Activated naive CD4-positive, alpha-beta T cell treated with anti-CD3 and anti-CD28 coated beads, Interleukin-2, amount 50 U/mL, for 16 hours (primary cell): ENCODE data around the gene HDAC1.
"Not testable (repeated sequence)": the region's sequence is repeated elsewhere in the genome, so short reads cannot be mapped to it uniquely, and the experiment has no call there.

Source experiments
- DNase-seq: peaks from one replicate; pipeline ENCODE4 v3.0.0-alpha.2; 2020

HDAC1 gene

DNA sequence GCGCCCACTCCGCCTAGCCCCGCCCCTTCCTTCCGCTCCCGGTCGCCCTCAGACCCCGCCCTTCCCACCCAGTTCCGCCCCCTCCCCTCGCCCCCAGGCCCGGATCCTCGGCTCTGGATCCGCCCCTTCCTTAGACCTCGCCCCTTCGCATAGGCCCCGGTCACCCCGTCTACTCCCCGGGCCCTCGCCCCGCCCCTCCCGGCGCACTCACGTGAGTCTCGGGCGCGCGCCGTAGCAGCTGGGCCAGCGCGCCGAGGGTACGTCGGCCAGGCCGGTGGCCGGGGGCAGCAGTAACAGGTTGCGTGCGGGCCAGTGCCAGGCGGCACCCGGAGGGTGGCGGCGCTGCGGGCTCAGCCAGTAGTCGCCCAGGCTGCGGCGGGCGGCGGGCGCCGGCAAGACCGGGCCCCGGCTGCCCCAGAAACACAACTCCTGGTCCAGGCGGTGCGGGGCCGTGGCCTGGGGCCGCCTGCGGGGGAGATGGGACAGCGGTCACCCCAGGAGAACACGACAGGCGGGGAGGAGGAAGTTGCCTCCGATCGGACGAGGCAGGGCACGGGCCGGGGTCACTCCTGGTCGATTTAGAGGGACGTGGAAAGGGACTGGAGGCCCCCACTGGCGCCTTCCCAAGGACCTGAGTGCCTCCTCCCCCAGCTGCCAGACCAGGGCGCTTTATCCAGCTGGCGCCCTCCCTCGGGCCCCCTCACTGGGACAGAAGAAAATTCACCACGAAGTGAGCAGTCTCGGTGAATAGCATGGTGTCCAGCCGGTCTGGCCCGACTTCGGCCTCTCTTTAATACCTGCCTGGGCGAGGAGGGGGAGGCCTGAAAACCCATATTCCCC, 59.7 kb downstream of the HDAC1 start:
- peak; percentile 92 for DNase-seq

DNA sequence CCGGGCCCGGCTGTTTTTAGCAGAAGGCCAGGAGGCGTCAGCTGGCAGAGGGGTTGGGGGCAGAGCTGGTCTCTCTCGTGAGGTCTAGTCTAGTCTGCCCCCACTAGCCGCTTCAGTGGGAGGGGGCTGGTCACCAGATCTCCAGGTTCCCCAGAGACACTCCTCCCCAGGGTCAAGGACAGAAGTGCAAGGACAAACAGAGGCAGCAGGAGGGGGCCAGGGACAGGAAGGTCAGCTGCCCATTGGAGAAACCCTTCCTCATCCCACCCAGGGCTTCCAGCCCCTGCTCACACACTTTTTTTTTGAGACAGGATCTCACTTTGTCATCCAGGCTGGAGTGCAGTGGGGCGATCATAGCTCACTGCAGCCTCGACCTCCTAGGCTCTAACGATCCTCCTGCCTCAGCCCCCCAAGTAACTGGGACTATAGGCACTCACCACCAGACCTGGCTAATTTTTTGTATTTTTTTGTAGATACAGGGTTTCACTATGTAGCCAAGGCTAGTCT, 60.4 kb downstream of the HDAC1 start:
- no peak for DNase-seq

DNA sequence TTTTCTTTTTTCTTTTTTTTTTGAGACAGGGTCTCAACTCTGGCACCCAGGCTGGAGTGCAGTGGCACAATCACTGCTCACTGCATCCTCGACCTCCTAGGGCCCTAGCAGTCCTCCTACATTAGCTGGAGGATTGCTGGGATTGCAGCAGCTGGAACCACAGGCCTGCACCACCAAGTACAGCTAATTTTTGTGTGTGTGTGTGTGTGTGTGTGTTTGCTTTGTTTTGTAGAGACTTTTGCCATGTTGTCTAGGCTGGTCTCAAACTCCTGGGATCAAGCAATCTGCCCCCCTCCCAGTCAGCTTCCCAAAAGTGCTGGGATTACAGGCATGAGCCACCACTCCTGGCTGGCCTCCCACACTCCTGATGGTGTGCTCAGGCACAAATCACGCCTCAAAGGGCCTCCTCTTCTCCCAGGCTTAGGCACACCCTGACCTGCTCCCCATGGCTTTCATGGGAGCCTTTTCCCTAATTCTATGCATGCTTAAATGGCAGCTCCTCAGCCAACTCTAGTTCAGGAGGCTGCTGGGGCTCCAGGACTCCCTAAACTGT, 61.0 kb downstream of the HDAC1 start:
- no peak for DNase-seq

DNA sequence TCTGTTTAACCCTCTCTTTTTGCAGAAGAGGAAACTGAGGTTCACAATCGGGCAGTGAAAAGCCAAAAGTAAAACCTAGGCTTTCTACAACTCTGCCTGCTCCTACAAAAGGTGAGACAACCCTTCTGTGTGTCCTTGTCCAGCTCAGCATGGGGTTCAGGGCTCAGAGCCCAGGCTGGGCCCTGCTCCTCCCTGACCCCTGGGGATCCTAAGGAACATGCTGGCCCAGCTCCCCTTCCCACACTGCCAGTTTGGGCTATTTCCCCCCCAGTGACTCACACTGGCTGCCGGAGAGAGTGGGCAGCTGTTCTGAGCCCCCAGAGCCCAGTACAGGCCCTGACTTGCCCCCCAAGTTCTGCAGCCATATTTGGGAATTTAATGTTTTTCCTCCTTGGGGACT, 61.5 kb downstream of the HDAC1 start:
- DNase-seq = no peak

DNA sequence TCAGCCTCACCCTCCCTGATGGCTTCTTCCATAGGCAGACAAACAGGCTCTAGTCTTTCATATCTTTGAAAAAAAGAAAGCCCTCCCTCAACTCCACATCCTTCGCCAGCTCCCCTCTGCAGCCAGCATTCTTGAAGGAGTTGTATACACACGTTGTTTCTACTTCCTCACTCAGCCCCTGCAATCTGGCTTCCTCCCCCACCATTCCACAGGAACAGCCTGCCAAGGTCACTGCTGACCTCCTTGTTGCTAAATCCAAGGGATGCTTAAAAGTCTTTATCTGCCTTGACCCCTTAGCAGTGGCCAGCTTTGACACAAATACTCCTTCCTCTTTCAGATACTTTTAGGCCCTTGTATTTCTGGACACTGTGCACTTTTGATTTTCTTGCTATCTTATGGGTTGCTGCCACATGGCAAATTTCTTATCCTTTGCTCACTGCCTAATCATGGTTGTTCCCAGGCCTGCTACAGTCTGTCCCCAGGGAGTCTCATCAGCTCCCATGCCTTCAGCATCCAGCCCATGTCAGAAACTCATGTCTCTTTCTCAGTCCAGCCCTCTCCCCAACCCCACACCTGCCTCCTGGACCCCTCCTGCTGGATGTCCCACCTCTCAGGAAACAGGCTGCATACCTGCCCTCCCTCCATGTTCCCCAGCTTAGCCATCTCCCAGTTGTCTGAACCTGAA, 62.1 kb downstream of the HDAC1 start:
- no peak for DNase-seq

DNA sequence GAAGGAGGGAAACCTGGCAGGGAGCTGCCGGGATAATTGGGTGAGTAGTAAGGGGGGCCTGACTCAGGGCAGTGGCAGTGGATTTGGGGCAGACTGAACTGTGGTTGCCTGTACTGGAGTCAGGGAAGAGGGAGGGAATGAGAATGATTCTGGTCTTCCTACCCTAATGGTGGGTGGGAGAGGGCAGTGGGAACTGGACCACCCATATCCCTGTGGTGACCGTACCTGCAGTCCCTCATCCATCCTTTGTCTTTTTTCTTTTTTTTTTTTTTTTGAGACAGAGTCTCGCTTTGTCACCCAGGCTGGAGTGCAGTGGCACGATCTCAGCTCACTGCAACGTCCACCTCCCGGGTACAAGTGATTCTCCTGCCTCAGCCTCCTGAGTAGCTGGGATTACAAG, 63.9 kb downstream of the HDAC1 start:
- DNase-seq = not testable (repeated sequence)

DNA sequence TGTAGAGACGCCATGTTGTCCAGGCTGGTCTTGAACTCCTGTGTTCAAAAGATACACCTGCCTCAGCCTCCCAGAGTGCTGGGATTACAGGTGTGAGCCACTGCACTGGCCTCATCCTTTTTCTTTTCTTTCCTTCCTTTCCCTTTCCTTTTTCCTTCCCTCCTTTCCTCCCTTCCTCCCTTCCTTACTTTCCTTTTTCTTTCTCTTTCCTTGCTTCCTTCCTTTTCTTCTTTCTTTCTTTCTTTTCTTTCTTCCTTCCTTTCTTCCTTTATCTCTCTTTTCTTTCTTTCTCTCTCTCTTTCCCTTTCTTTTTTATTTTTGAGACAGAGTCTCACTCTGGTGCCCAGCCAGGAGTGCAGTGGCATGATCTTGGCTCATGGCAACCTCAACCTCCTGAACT, 64.6 kb downstream of the HDAC1 start:
- DNase-seq = no peak

DNA sequence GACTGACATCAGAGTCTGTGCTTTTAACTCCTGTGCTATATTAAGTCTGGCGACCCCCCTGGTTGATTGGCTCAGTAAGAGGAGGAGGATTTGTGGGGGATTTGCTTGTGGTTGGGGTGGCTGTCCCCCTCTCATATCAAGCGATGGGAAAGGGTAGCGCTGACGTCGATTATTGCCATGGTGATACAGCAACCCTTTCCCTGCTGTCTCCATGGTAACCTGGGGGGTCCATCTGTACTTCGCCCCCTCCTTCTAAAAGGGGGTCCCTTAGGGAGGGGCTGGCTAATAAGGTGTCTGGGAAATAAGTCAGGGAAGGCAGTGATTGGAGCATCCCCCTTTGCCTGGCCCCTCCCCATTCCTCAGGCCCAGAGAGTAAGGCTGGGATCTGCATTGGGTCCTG, 65.7 kb downstream of the HDAC1 start:
- no peak for DNase-seq

DNA sequence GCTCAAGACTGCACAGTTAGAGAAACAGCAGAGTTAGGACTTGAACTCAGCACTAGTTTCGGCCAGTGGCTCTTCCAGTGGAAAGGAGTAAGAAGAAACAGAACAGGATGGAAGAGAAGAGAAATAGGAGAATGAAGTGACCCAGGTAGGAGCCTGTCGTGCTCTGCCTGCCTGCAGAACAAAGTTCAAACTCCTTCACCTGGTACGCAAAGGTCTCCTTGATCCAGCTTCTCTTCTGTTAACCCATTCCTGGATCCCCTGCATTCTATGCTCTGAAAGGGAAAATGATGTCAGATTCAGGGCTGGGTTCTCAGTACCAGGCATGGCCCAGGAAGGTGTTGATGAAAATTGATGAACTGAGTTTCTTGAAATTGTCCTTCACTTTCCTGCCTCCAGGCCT, 66.6 kb downstream of the HDAC1 start:
- DNase-seq = no peak

DNA sequence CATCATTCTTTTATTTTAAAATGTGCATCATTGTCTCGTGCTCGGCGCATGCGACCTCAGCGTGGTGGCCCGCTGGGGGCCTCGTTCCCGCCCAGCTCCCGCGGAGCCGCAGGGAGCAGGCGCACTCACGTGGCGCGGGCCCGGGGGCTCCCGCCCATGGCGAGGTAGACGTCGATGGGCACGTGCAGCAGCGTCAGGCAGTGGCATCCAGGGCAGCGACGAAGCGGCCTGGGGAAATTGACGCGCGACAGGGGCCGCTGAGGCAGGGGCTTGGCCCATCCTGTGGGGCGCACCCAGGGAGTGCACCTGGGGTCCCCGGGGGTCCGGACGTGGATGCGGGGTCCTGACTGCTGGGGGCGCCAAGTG, 69.4 kb downstream of the HDAC1 start:
- no peak for DNase-seq

DNA sequence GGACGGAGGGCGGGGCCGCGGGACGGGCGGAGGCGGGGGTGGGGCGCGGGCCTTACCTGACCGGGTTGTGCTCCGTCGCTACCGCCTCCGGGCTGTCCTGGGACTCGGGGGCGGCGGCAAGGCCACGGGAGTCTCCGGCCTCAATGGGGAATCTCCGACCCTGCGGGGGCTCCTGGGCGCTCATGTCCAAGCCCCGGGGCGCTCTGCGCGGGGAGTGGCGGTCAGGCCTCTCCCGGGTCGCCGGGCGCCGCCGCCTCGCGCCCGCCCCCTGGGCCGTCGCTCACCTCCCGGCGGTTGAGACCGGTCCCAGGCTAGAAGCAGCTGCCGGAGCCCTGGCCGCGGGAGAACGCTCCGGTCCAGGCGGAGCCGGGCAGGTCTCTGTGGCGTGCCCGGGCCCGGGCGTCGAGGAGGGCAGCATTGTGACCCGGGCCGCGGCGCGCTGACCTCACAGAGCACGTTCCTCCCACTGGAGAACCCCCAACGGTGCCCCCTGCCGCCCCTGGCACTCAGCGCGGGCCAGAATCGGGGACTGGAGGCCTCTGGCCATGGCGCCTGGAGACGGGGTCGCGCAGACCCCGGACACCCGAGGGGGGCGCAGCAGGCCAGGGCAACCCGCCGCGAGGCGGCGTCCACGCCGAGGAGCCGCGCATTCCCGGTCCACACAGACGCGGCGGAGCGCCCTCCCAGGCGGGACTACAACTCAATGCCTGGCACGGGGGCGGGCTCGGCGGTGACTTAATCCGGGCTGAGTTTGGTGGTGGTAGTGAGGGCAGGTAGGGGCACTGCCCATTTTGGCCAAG, 70.0 kb downstream of the HDAC1 start:
- peak; percentile 49 for DNase-seq

DNA sequence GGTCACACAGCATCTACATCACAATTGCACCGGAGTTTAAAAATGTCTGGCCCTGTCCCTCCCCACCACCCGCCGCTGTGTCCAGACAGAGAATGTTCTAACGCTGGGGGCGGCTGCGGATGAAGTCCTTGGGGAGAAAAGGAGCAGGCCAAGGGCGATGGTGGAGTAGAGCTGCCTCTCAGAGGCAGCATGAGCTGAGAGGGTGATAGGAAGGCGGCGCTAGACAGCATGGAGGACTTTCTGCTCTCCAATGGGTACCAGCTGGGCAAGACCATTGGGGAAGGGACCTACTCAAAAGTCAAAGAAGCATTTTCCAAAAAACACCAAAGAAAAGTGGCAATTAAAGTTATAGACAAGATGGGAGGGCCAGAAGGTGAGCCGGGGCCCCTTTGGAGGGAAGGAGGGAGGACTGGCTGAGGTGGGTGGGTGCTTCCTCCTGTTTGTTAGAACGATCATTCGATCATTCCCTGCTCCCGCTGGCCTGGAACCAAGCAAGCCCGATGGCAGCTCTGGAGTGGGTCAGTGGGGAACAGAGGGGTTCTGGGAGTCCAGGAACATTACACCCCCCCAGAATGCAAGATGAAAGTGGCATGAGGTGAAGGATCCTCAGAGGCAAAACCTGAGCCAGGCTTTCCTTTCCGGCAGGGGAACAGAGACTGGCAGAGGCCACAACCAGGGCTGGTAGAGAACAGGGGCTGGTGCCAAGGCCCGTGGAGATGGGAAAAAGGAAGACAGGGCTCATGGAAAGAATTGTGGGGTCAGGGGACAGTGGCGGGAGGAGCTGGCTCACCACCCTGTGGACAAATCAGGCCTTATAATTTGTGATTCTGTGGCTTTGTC, 70.8 kb downstream of the HDAC1 start, which contains the start of the genes FAM229A and TSSK3:
TSS of gene FAM229A (minus strand) at position 12 of the 840 bp plus-strand sequence. CDS start 394 bp downstream, outside the sequence.
TSS of gene TSSK3 (plus strand) at position 66 of the 840 bp plus-strand sequence. CDS start at position 229, 163 bp downstream.
- DNase-seq = no peak

DNA sequence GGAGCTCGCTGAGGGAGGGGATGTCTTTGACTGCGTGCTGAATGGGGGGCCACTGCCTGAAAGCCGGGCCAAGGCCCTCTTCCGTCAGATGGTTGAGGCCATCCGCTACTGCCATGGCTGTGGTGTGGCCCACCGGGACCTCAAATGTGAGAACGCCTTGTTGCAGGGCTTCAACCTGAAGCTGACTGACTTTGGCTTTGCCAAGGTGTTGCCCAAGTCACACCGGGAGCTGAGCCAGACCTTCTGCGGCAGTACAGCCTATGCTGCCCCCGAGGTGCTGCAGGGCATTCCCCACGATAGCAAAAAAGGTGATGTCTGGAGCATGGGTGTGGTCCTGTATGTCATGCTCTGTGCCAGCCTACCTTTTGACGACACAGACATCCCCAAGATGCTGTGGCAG, 71.8 kb downstream of the HDAC1 start:
- DNase-seq = no peak

DNA sequence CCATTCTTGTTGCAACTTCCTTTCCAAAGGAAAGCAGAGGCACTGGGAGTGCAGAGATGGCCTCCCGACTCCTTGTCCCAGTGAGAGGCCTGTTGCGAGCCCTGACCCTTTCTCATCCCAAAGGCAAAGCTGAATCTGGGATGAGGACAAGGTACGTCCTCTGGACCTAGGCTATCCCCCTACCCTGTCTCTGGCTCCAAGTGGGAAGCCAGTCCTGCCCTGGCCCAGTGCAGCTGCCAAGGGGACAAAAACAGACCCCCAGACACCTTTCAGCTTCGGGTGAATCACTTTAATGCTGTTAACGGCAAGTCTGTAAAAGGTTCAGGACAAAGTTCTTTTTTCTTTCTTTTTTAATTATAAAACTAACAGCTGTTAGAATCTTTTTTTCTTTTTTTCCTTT, 73.0 kb downstream of the HDAC1 start:
- no peak for DNase-seq

DNA sequence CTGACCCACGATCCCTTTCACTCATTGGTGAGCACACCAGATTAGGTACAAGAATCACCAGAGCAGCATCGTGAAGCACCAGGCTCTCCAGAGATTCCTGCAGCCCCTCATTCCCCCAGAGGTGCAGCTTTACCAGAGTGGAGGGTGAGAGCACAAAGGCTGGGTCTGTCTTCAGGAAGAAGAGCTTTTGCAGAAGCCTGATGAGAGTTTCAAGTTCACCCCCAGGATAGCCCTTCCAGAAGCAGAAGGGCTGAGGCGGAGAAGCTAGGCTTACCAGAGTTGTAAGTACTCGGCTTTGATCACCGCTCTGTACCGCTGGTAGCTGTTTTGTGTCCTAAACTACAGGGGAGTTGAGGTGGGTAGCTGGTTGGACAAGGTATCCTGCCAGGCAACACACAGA, 73.6 kb downstream of the HDAC1 start:
- DNase-seq = no peak

DNA sequence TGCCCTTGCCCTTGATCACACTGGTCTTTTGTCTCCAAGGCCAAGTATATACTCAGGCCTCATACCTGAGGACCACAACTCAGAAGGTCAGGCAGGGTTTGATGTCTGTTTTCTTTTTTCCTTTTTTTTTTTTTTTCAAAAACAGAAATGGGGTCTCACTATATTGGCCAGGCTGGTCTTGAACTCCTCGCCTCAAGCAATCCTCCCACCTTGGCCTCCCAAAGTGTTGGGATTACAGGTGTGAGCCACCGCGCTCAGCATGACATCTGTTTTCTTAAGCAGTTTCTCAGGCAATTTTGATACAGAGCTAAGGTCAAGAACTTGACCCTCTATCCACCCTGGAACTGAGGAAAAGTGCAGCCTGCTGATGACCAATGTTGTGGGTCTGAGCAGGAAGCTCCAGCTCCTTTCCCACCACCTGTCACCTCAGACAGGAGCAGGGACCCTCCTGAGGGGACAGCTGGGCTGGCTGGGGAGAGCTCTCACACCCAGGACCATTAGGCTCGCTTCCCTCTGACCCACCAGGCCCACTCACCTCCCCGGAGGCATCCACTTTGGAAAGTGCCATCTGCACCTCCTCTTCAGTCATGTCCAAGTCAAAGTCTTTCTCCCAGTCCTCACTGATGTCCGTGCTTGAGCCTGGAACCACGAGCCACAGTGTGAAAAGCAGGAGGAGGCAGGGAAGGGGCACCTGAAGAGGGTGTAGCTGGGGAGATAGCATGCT, 76.2 kb downstream of the HDAC1 start:
- DNase-seq = no peak

DNA sequence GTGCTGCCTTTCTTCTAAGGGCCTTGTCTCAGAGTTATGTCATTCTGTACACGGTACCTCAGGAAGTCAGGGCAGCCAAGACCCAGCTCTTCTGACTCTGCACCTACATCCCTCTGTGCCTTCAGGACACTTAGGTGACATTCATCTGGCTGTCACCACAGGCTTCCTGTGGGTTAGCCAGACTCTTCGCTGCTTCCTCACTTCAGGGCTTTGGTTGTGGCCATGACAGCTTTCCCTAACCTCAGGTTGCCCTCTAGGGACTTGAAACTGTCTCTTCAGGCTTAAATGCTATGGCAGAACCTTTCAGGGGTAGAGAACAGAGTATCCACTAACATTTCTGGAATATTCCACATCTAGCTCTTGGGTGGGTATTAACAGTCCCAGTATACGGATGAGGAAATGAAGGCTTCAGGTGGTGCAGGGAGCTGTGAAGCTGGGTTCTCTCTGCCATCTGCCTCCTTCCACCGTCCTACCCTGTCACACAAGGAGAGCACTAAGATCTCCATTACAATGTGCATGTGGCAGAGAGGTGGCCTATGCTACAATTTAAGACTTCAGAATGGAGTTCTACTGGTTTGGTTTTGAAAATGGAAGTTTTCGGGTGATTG, 80.4 kb downstream of the HDAC1 start:
- DNase-seq = no peak

DNA sequence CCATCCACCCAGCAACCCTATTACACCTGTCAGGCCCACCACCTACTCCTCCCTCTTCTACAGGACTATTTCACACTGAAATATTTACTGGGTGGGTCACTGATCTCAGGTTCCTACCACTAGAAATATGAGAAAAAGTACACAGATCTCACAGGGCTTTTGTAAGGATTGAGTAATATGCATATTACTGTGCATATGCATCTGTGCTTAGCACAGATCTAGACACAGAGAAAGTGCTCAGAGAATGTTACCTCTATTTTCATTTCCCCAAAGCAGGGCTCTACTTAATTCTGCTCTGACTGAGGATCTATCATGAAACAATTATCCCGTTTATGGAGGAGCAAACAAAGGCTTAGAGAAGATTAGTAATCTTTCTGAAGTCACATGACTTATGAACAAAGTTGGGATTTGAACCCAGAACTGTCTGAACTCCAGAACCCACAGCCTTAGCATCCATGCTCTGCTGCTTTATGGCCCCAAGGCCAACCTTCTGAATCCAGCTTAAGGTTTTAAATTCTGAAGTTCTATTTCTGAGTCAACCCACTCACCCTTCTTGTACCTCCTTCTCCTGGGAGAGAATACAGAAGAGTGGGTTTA, 82.2 kb downstream of the HDAC1 start:
- DNase-seq = no peak

DNA sequence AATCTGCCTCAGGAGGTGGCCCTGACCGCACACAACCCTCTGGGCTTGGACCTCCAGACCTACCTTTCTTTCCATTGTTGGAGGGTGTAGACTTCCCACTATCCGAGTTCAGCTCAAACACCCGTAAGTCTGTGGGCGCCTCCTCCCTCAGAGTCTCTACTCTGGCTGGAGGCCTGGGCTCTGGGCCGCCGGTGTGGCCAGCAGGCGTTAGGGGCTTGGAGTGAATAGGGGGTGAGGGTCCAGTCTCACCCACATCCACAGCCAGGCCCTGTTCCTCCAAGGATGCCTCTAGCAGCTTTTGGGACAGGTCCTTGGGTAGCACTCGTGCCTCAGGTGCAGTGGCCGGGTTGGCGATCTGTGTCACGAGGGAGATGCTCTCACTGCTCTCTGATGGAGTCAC, 84.3 kb downstream of the HDAC1 start:
- DNase-seq = no peak

DNA sequence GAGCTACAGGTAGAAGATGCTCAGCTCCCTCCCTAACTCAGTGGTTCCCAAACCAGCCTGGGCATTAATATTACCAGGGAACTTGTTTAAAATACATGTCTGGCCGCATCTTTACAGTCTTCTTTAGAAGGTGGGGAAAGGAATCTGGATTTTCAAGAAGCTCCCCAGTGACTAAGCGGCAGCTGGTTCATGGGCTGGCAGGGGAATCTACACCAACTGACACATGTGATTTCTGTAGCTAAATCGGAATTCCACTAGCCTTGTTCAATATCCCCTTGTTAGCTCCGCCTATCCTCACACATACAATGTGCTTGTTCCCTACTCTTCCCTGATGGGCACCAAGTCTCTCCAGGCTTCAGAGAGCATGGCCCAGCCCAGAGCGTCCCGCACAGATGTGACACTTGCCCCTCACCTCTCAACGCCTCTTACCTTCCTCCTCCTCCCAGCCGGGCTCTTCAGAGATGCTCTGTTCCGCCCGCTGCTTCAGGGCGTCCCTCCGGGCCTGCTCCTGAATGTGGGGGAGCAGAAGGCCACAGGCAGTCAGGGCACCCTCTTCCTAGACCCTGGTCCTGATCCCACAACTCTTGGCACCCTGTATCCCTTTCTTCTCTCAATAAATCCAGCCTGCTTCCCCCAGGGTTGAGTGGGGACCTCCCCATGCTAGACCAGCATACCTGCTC, 85.8 kb downstream of the HDAC1 start:
- no peak for DNase-seq
